Measurements from ENCODE around the gene PSG2.
"Not testable (repeated sequence)": the region's sequence is repeated elsewhere in the genome, so short reads cannot be mapped to it uniquely, and the experiment has no call there.

Gene PSG2
- total RNA-seq, result 0 reads per million in 2 donors

DNA sequence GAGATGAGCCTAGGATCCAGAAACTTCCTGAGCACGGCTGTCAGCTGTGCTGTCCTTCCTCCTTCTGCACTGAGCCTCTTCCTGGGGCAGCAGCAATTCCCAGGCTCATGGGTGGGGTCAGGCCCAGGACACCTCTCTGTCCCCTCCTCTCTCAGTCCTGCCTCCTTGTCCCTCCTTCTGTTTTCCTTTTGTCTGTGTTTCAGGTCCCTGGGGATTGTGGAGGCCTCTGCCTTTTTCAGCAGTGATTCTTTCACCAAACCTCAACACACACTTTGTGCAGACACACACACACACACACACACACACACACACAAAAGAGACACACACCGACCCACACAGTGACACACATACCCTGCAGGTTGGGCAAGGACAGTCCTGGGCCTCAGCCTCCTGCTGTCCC lies at the start of gene PSG2:
PSG2 (minus strand) TSS at position 101 of the 400 bp plus-strand sequence. CDS start 132 bp downstream, outside the sequence.
- DNase-seq, result not testable (repeated sequence)

DNA sequence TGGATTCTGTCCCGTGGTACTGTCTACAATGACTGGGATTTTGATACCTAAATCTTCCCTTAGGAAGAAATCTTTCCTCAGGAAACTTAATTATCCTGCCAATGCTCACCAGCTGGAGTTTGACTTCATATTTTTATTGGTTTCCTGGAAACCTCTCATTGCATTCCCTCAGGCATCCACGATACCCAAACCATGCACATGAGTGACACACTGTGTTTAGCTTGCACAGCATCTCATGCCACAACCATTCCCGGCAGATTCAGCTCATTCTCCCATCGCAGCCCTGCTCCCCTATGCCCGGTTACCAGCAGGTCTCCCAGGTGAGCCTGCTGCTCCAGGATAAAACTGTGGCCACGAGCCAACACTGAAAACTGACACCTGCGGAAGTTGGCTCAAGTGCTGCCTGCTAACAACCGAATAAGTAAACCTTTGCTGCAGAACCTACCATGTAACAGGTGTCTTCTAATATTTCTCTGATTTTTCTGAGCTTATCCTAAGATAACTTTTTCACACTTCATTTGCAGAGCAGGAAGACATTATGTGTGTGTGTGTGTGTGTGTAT lies 48.9 kb upstream of the PSG2 start:
- not testable (repeated sequence) for DNase-seq

DNA sequence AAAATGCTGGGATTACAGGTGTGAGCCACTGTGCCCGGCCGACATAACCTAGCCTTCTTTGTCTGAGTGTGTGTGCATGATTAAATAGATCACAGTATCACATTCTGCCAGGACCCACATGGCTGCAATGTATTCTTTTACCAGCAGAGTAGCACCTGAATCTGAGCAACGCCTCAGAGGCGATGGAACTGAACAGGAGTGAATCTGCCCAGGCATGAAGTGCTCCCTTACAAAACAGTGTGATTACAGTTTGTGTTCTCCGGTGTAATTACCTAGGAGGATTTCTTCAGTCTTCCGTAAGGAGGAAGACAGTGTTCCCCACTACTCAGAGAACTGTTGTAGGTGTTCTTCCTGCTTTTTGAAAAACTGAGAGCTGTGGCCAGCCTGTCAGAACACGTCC lies 46.7 kb upstream of the PSG2 start:
- not testable (repeated sequence) for DNase-seq

DNA sequence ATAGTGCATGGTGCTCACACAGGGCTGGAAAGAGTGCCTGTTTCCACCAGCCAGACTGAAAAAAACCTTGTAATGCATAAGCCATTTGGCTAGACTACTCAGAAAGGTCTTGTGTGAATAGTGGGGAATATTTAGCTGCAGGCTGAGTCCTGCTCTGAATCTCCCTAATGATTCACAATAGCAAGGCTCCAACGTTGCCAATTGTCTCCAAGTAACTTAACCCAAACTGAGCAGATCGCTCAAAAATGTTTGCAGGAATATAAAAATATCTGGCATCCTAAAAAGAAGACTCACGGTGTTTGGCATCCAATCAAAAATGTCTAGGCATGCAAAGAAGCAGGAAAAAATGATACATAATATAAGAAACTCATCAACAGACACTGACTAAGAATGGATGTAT lies 44.8 kb upstream of the PSG2 start:
- not testable (repeated sequence) for DNase-seq

DNA sequence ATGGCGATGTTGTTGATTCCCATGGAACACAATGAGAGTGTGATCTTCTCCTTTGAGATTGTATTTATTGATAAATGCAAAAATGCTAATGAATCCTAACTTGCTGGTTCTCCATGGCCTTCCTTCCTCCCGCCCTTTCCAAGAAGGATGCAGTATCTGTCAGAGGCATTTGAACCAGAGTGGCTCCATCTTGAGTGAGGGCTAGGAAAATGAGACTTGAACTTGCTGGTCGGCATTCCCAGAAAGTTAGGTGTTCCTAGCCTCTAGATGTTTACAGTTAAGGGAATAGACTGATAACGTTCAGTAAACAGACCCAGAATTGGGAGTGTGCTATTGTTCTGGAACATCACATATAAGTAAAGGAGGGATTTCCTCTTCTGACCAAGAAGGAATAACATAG lies 44.2 kb upstream of the PSG2 start:
- no peak for DNase-seq

DNA sequence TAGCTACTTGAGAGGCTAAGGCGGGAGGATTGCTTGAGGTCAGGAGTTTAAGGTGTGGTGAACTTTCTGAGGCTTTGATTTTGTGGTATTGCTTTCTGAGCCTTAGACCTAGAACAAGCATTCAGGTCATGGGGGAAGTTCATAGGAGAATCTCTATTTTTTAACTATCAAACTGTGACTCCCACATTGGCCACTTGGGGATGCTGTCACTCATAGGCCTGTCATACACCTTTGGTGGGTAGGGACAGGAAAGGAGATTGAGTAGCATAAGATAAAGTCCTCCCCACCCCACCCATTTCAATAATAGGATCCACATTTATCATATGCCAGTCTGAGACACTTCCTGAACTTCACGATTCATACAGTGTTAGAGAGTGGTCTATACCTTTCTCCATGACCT lies 41.9 kb upstream of the PSG2 start:
- no peak for DNase-seq

DNA sequence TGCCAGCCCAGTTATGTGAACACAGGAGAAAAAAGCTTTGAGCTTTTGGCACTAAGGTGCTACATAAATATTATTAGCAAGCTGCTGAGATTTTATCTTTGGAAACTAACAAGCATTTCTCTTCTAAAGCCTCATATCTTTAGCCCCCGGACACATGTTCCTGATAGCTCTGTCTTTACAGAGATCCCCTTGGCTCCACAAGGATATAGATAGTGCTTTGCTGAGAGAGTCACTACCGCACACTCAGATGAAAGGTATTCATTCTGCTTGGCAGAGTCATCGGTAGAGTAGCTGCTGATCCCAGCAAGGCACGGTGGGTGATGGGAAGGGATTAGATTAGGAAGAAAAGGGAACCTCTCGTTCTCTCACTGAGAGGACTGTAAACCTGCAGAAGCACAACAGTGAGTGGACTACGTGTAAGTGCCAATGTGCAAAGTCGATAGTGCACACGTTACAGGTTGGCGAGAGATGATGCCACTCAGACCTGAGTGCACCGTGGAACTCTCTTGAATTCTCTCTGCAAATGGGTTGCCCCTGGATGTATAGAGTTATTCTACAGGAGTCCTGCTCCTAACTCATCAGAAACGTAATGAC lies 38.0 kb upstream of the PSG2 start:
- not testable (repeated sequence) for DNase-seq

DNA sequence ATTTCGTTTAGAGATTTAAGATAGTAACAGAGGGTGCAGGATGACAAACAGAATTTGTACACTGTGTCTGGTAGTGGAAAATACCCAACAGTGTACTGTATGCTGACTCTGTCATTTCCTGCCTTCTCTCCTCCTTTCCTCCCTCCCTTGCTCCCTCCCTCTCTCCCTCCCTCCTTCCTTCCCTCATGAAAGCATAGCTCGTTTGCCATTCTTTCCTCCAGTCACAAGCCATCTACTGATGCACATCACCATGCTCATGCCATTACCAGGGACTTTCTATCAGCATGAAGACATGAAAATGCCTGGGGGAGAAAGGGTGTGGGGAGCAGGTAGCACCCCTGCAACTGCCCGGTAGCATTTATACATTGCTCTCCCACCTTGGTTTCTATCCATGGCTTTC lies 37.0 kb upstream of the PSG2 start:
- not testable (repeated sequence) for DNase-seq

DNA sequence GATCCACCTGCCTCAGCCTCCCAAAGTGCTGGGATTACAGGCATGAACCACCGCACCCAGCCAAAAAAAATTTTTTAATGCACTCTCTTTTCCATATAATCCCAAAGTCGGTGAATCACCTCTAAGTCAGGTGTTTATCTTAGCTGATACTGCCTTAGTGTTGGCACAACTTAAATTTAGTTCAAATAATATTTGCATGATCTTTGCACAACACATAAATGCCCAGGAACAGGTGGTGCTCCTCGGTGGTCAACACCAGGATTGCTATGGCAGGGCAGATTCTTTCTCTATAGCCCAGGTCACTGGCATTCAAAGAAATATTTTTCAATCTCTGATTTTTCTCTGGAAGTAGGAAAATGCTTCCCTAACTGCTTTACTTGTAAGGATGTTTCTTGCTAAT lies 33.9 kb upstream of the PSG2 start:
- DNase-seq, result not testable (repeated sequence)

DNA sequence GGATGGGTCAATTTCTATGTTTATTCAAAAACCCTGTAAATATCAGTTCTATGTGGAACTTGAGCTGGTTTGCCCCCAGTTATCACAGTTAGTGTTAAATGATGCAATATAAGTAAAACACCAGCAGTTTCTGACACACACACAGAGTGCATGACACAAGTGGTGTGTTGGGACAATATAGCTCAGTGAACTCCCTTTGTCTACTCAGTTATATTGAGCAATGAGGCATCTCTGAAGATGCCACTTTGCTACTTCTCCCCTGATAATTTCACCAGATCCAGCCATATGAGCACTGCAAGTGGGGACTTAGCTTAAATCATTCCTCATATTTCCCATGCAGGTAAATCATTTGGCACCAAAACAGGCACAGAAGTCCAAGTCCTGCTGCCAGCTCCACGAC lies 33.0 kb upstream of the PSG2 start:
- not testable (repeated sequence) for DNase-seq

DNA sequence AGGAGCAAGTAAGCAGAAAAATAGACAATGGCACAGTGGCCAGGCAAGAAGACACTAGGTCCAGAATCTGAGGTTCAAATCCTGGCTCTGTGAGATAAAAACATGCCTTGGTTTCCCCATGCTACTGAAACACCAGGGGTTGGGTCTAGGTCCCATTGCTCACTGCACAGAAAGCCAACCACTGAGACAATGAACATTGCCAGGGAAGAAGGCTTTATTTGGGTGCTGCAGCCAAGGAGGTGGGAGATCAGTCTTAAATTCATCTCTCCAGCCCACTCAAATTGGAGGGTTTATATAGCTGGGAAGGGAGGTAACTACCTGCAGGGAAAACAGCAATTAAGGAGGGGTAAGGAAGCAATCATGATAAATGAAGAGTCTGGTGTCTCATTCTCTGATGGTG lies 32.6 kb upstream of the PSG2 start:
- DNase-seq, result not testable (repeated sequence)

DNA sequence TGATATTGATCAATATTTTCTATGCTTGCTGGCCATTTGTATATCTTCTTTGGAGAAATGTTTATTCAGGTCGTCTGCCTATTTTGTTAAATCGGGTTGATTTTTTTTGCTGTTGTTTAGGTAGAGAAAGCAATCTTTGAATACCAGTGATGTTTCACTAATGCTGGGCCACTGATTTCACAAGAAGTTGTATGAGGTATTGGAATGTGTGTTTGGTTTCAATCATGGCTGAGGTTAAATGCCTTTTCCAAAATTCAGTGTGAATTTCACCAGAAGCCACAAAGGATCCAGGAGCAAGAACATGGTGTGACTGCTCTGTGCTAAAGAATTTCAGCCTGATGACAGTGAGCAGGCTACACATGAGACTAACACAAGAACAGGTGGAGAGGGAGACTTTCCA lies 32.1 kb upstream of the PSG2 start:
- not testable (repeated sequence) for DNase-seq

DNA sequence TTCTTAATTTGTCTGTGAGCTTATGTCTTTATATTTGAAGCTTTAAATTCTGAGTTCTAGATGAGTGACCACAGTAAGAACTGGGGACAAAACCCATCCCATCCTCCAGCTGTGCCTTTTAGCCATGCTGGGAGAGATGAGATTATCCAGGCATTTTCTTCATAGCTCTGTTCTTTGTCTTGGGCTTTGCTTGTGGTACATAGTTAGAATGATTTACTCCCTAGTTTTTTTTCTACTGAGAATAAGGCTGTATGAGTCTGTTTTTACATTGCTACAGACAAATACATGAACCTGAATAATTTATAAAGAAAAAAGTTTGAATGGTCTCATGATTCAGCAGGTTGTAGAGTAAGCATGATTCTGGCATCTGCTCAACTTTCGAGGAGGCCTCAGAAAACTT lies 24.9 kb upstream of the PSG2 start:
- DNase-seq, result not testable (repeated sequence)

DNA sequence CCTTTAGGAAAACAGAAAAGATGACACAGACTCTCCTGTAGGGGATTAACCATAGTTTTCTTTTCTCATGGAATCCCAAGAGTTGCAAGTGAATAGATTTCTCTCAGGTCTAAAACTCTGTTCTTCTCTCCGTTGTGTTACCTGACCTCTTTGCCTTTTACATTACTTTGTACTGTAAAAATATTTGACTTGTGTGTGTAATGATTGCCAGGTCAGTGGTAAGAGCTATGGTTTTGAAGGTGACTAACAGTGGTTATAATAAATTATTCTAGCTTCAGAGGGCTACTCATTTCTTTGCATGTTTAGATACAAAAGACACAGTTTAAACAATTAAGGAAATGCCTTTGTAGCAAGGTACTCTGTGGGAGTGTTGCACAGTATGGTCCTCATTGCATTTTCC lies 23.0 kb upstream of the PSG2 start:
- DNase-seq, result no peak

DNA sequence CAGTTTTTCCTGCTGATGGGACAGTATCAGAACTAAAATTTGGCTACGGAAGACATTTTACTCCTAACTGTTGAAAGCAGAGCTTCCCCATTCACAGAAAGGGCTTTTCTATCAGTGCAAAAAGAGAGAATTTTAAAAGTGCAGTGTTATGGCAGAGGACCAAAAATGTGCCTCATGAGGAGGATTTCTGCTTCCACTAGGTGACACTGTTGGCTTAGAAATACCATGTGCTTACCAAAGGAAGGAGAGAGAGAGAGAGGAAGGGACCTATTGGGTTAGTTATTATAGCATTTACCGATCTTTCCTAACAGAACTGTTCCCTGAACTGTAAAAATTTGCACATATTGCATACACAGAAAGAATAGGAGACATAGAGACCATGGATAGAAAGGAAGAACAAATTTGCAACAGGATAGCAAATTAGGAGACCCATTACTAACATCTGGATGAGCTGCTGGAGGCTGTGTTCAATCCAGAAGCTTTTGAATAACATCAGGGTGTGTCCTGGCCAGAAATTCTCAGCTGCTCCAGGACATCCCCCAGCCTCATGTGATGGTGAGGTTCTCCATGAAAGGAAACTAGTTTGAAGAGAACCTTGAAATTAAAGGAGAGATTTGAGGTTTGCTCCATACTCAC lies 21.8 kb upstream of the PSG2 start:
- DNase-seq, result not testable (repeated sequence)

DNA sequence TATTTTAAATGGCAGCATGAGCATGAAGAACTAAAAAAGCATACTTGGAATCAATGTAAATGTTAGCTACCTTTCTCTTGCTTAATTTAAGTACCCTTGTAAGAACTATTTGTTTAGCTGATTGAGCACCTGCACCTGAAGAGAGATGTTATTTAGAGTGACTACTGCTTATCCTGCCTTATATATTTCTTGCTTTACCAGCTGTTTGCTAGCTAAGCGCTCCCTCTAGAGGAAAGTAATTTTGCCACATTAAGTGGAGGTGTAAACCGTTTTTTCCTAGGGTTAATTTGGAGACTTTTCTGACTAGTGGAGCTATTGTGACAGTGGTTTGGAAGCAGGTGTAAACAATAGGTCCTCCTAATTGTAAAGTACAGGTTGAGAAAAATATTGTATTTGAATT lies 19.4 kb upstream of the PSG2 start:
- no peak for DNase-seq

DNA sequence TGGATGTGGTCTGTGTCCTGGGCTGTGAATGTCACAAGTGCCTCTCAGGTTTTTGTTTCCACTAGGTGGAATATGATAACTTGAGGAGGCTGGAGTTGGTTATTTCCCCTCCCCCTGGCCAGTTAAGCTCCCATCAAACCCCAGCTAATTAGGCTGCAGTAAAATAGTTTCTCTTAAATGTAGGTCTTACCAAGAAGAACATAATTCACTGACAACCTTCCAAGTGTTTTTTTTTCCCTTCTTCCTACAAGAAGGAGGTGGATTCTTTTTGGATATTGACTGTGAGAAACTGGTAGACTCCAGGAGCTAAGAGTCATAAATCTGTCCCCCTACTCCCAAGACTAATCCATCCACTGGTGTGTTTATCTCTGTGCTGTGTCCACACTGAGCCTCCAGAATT lies 15.9 kb upstream of the PSG2 start:
- DNase-seq, result not testable (repeated sequence)

DNA sequence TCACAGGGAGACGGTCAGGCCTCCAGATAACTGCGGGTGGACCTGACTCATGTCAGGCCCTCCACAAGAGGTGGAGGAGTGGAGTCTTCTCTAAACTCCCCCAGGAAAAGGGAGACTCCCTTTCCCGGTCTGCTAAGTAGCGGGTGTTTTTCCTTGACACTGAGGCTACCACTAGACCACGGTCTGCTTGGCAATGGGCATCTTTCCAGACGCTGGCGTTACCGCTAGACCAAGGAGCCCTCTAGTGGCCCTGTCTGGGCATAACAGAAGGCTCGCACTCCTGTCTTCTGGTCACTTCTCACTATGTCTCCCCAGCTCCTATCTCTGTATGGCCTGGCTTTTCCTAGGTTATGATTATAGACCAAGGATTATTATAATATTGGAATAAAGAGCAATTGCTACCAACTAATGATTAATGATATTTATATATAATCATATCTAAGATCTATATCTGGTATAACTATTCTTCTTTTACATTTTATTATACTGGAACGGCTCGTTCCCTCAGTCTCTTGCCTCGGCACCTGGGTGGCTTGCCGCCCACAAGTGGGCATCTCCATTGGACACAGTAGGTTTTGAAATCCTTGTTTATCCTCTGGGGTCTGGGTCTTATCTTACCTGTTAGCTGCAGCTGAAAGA lies 5.3 kb upstream of the PSG2 start:
- not testable (repeated sequence) for DNase-seq

DNA sequence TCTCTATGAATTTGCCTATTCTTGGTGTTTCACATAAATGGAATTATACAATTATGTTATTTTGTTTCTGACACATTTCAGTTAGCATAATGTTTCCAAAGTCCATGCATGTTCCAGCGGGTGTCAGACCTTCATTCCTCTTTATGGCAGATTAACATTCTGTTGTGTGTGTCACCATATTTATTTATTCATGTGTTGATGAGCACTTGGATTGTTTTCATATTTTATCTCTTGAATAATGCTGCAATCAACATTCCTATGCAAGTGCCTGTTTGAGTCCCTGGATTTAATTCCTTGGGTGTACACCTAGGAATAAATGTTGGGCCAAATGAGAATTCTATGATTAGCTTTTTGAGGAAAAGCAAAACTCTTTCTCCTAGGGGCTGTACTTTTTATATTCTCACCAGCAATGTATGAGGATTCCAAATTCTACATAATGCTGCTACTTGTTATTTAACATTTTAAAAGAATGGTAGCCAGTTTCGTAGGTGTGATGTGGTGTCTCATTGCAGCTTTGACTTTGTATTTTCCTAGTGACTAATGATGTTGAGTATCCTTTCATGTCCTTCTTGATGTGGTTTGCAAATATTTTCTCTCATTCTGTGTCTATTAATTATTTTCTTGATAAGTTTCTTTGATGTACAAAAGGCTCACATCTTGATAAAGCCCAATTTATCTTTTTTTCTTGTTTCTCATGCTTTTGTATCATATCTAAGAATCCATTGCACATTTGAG lies 3.5 kb upstream of the PSG2 start:
- not testable (repeated sequence) for DNase-seq

DNA sequence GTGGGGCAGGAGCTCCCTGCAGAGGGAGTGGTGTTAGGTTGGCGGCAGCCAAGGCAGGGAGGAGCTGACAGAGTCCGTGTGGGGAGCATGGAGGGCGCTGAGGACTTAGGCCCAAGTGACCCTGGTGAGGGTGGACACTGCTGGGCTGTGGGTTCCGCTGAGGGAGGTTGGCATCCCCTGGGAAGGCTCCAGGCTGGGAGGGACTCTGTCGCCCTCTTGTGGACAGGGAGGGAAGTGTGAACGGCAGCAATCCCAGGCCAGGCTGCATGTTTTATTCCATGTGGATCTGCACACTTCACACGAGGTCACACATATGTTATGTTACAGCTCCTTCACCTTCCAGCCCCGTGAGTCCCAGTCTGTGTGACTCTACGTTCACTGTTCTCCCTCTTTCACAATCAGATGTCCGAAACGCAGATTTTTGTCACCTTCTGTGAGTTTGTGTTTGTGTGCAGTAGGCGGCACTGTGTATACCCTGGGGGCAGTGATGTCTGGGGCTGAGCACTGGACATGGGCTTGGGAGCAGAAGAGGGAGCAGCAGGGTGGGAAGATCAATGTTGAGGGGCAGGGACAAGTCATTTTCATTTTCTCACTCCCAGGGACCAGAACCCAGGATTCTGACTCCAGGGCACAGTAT lies 1.8 kb upstream of the PSG2 start:
- peak; percentile 7 for DNase-seq

DNA sequence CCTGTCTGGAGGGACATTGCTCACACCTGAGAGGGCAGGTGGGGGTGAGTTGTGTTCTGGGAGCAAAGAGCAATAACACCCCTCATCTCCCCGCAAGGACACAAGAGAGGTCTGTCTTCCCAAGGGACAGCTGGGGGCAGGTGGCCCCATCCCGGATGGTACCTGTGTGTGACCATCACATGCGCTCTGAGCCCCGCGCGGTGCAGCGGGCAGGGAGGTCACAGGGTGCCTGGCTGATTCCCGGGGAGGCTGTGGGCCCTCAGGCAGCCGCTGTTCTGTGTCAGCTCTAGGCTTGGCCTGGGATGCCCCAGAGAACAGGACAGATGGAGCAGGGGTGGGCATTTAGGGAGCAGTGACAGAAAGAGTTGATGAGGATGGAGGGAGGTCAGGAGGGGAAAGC lies 1.2 kb upstream of the PSG2 start:
- not testable (repeated sequence) for DNase-seq

DNA sequence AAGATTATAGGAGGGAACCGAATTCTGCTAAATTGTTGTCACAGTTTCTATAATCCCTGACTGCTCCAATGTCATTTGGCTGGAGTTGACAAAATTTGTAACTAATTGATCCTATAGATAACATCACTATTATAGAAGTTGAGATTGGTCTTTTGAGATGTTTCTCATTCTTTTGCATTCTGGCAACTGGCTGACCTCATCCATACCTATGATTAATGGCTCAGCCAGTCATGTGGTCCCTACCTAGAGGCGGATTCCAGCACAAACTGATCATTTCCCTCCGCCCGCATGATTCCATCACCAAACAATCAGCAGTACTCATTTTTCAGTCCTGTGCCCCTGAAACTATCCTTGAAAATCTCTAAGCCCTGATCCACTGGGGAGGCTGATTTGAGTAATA lies 4.2 kb downstream of the PSG2 start:
- DNase-seq, result no peak

DNA sequence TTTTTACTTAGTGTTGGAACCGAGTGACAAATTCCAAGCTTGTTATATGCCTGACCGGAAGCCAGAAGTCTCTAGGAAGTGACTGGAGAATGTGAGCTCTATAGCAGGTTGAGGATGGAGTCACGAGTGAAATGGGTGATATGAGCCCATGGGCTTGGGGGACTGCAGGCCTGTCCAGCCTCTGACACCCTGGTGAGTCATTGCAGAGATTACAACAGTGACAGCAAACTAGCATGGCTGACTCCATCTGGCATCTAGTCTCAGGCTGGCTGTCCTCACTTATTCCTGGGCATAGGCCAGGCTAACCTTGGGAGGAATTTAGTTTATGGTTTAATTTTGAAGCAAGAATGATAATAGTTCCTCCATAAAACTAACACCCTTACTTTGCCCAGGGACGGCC lies 4.6 kb downstream of the PSG2 start:
- not testable (repeated sequence) for DNase-seq
